OCI-LY7 (cell line): ENCODE data around the gene DHRS4L2. TPM values are rescaled to one million over a fixed set of nuclear protein-coding genes. Genes with fewer than 3 reads are reported as not detected.
"Not testable (repeated sequence)": the region's sequence is repeated elsewhere in the genome, so short reads cannot be mapped to it uniquely, and the experiment has no call there.

Experiments
- BruUV-seq: library from RNA; stranded (reverse); fragments of 400-500 nt; replicated peaks from 2 replicates; lab custom pipeline; 2021; lab: Mats Ljungman, UMichigan
- CTCF ChIA-PET: fragments of 300-600 bp; sonication (Branson Sonifier 250); formaldehyde crosslinking; loops from one replicate; lab custom pipeline; 2022; ENCODE audit warnings: antibody characterized with exemption; ENCODE audit not compliant: unreplicated experiment; lab: Charles Lee
- POLR2A ChIA-PET: fragments of 300-600 bp; sonication (Branson Sonifier 250); formaldehyde crosslinking; loops from one replicate; lab custom pipeline; 2022; ENCODE audit warnings: antibody characterized with exemption; lab: Charles Lee
- DNase-seq: peaks from one replicate; pipeline ENCODE4 v3.0.0-alpha.2; 2015; ENCODE audit warnings: low spot score
- H2AFZ ChIP-seq: fragments of 200-600 bp; sonication (generic), shearing (Covaris generic); 2 replicates; pipeline ENCODE4 v1.6.1; 2014; ENCODE audit warnings: mild to moderate bottlenecking, antibody characterized with exemption, low read length, moderate library complexity
- H3K27ac ChIP-seq: fragments of 200-600 bp; sonication (generic); 2 replicates; pipeline ENCODE4 v1.5.1; 2014; ENCODE audit warnings: mixed run types, low read depth, mild to moderate bottlenecking, moderate library complexity, low read length, inconsistent platforms; ENCODE audit not compliant: poor library complexity, severe bottlenecking
- H3K36me3 ChIP-seq: fragments of 200-600 bp; sonication (generic); 2 replicates; pipeline ENCODE4 v1.6.1; 2014; ENCODE audit warnings: mild to moderate bottlenecking, antibody characterized with exemption, low read length, moderate library complexity, mixed read lengths; ENCODE audit not compliant: insufficient read depth
- H3K4me1 ChIP-seq: fragments of 200-600 bp; sonication (generic); 2 replicates; pipeline ENCODE4 v1.5.1; 2014; ENCODE audit warnings: mild to moderate bottlenecking, low read length; ENCODE audit not compliant: insufficient read depth, poor library complexity, severe bottlenecking
- H3K4me2 ChIP-seq: fragments of 200-600 bp; sonication (generic); 2 replicates; pipeline ENCODE4 v1.6.1; 2014; ENCODE audit warnings: mild to moderate bottlenecking, low read length
- H3K4me3 ChIP-seq: fragments of 200-600 bp; sonication (generic); 2 replicates; pipeline ENCODE4 v1.5.1; 2014; ENCODE audit warnings: mild to moderate bottlenecking, low read depth, low read length; ENCODE audit not compliant: poor library complexity, severe bottlenecking
- H3K79me2 ChIP-seq: fragments of 200-600 bp; sonication (generic); 2 replicates; pipeline ENCODE4 v1.6.1; 2016; ENCODE audit warnings: low read depth, mild to moderate bottlenecking, low read length, moderate library complexity, mixed read lengths; ENCODE audit not compliant: insufficient read depth
- H3K9me2 ChIP-seq: fragments of 200-600 bp; sonication (generic); 2 replicates; pipeline ENCODE4 v1.6.1; 2016; ENCODE audit warnings: mild to moderate bottlenecking, low read length, mixed read lengths; ENCODE audit not compliant: insufficient read depth
- H3K9me3 ChIP-seq: fragments of 200-600 bp; sonication (generic); 2 replicates; pipeline ENCODE4 v1.6.1; 2014; ENCODE audit warnings: mild to moderate bottlenecking, mixed run types, low read length, mixed read lengths
- H4K20me1 ChIP-seq: fragments of 200-600 bp; sonication (generic); 2 replicates; pipeline ENCODE4 v1.6.1; 2014; ENCODE audit warnings: mild to moderate bottlenecking, antibody characterized with exemption, low read length, moderate library complexity, mixed read lengths; ENCODE audit not compliant: insufficient read depth
- EZH2phosphoT487 ChIP-seq: fragments of 200-600 bp; sonication (generic); IDR thresholded peaks from 2 replicates; pipeline ENCODE4 v1.6.1; 2018; ENCODE audit warnings: low read depth, borderline replicate concordance, mild to moderate bottlenecking, mixed run types, antibody characterized with exemption, low read length, moderate library complexity, mixed read lengths
- intact Hi-C: fragments of 100-400 bp; cut with micrococcal nuclease; formaldehyde crosslinking; loops from one replicate; pipeline ENCODE4 v1.10.0; 2022; ENCODE audit not compliant: unreplicated experiment
- total RNA-seq, 2 experiments: library from RNA; depleted of rRNA in 1 of 2; stranded (reverse); fragments of >200 nt in 1 of 2; shearing (Covaris generic) in 1 of 2; gene quantifications; 2 replicates each; pipeline ENCODE4 v1.2.3, GENCODE V29; 2014 to 2022
- TF ChIP-seq, protein P1 (sequence below): fragments of 200-600 bp; sonication (generic); conservative IDR thresholded peaks from 2 replicates; pipeline ENCODE4 v1.5.1; 2014; ENCODE audit warnings: mild to moderate bottlenecking, antibody characterized with exemption, low read length, moderate library complexity, mixed read lengths

The DHRS4L2 gene
- total RNA-seq, 2 experiments from 2014 or later: 18.8 to 24.2 TPM

DNA sequence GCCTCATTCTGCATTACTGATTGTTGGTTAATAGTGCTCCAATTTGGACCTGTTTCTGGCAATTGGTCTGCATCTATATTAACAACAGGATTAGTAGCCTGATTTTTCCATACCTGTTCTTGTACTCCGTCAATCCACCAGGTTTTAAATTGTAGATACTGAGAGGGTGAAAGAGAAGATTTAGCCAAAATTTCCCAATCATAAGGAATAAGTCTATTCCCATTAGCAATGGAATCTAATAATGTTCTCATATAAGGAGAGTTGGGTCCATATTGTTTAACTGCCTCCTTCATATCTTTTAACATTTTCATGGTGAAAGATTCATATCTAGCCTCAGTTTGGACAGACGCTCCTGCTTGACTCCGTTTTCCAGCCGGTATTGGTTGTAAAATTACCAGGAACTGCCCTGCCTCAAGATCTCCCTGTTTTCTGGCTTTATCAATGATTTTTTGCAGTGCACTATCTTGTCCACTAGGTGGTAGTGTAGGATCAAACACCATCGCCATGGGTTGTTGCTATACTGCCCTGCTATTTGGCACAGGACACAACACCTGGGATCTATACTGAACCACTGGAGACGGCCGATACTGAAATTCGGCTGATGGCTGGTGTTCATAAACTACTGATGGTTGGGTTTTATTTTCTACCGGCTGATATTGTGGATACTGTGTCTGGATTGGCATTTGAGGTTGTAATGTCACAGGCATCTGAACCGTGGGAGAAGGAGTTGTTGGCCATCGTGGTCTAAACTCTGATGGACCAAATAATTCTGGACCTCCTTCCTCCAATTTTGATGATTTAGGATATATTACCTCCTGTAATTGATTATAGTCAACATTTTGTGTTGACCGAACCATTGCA is 25.2 kb downstream of the DHRS4L2 start:
- no peaks in the 10 kb centered on the region for H3K79me2 ChIP-seq
- H3K9me2 ChIP-seq: no peaks in the 10 kb centered on the region
- DNase-seq: peak; percentile 82
- H2AFZ ChIP-seq: no peak overlapping the region
- no peaks in the 10 kb centered on the region for H4K20me1 ChIP-seq
- intact Hi-C loops: loop anchor here (1.0 to 5.0 kb wide), 7 partner anchors 40 to 283 kb away; partner anchors contain the start of genes DHRS1, IRF9, NOP9 and PCK2
- POLR2A ChIA-PET: no interaction called here
- peaks cover 12% of the 10 kb centered on the region for H3K4me1 ChIP-seq
- H3K27ac ChIP-seq: no peak overlapping the region
- H3K36me3 ChIP-seq: no peaks in the 10 kb centered on the region
- H3K4me2 ChIP-seq: no peak overlapping the region
- no TSS peak for BruUV-seq
- H3K9me3 ChIP-seq: no peaks in the 10 kb centered on the region
- CTCF ChIA-PET: interaction anchor here (1.0 kb wide), 1 partner anchor 95 kb away, joined by 3 read pairs; no protein-coding TSS in a partner anchor
- no peak overlapping the region for H3K4me3 ChIP-seq
- TF ChIP-seq EZH2phosphoT487: no peak
- TF ChIP-seq, protein P1, sequence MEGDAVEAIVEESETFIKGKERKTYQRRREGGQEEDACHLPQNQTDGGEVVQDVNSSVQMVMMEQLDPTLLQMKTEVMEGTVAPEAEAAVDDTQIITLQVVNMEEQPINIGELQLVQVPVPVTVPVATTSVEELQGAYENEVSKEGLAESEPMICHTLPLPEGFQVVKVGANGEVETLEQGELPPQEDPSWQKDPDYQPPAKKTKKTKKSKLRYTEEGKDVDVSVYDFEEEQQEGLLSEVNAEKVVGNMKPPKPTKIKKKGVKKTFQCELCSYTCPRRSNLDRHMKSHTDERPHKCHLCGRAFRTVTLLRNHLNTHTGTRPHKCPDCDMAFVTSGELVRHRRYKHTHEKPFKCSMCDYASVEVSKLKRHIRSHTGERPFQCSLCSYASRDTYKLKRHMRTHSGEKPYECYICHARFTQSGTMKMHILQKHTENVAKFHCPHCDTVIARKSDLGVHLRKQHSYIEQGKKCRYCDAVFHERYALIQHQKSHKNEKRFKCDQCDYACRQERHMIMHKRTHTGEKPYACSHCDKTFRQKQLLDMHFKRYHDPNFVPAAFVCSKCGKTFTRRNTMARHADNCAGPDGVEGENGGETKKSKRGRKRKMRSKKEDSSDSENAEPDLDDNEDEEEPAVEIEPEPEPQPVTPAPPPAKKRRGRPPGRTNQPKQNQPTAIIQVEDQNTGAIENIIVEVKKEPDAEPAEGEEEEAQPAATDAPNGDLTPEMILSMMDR: peak; percentile 90

DNA sequence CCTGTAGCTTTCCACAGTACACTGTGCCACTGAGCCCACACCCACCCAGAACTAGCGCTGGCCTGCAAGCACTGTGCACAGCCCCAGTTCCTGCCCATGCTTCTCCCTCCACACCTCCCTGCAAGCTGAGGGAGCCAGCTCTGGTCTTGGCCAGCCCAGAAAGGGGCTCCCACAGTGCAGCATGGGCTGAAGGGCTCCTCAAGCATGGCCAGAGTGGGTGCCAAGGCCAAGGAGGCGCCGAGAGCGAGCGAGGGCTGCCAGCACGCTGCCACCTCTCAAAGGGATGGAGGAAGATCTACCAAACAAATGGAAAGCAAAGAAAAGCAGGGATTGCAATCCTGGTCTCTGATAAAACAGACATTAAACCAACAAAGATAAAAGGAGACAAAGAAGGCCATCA is 27.0 kb downstream of the DHRS4L2 start:
- BruUV-seq, H4K20me1 ChIP-seq, CTCF ChIA-PET, intact Hi-C loops, H3K9me2 ChIP-seq, POLR2A ChIA-PET, H3K4me2 ChIP-seq, DNase-seq, H2AFZ ChIP-seq, H3K36me3 ChIP-seq, H3K4me1 ChIP-seq, H3K9me3 ChIP-seq, H3K4me3 ChIP-seq, H3K79me2 ChIP-seq, H3K27ac ChIP-seq: not testable (repeated sequence)

DNA sequence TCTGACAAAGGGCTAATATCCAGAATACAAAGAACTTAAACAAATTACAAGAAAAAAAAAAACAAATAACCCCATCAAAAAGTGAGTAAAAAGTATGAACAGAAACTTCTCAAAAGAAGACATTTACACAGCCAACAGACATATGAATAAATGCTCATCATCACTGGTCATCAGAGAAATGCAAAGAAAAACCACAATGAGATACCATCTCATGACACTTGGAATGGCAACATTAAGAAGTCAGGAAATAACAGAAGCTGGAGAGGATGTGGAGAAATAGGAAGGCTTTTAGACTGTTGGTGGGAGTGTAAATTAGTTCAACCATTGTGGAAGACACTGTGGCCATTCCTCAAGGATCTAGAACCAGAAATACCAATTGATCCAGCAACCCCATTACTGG is 30.2 kb downstream of the DHRS4L2 start:
- H3K4me1 ChIP-seq, DNase-seq, H3K36me3 ChIP-seq, H3K9me3 ChIP-seq, H2AFZ ChIP-seq, H3K27ac ChIP-seq, H4K20me1 ChIP-seq, CTCF ChIA-PET, H3K4me2 ChIP-seq, intact Hi-C loops, H3K79me2 ChIP-seq, POLR2A ChIA-PET, H3K4me3 ChIP-seq, H3K9me2 ChIP-seq, BruUV-seq: not testable (repeated sequence)
